Small intestine (tissue), 7 donors: ENCODE measurements around the gene THAP8. TPM values are rescaled to one million over a fixed set of nuclear protein-coding genes. Genes with fewer than 3 reads are reported as not detected.

Source experiments
- DNase-seq, 2 donors: peaks; one replicate each; pipeline versions ENCODE4 v3.0.0 to v3.0.0-alpha.2; 2013
- FAIRE-seq: peaks from 2 replicates; lab custom pipeline; 2012; peaks lifted over from hg19 to GRCh38; lab: Jason Lieb, UNC
- H3K27ac ChIP-seq, 3 donors: one replicate each; pipeline ENCODE4 v1.5.1; 2013; ENCODE audit warnings: low read length in 2 of 3, mild to moderate bottlenecking in 2 of 3, control low read depth in 1 of 3, inconsistent platforms in 1 of 3, low read depth in 1 of 3, moderate library complexity in 1 of 3
- H3K27me3 ChIP-seq, 3 donors: one replicate each; pipeline ENCODE4 v1.6.1; 2013; ENCODE audit warnings: low read length in 3 of 3, inconsistent platforms in 1 of 3; ENCODE audit not compliant: control insufficient read depth in 3 of 3, insufficient read depth in 3 of 3
- H3K36me3 ChIP-seq, 3 donors: one replicate each; pipeline ENCODE4 v1.6.1; 2013; ENCODE audit warnings: low read length in 3 of 3, inconsistent platforms in 1 of 3, low read depth in 1 of 3, mild to moderate bottlenecking in 1 of 3, moderate library complexity in 1 of 3; ENCODE audit not compliant: control insufficient read depth in 3 of 3, insufficient read depth in 2 of 3
- H3K4me1 ChIP-seq, 3 donors: one replicate each; pipeline ENCODE4 v1.6.1; 2013; ENCODE audit warnings: low read length in 2 of 3, inconsistent platforms in 1 of 3, low read depth in 1 of 3, mild to moderate bottlenecking in 1 of 3, moderate library complexity in 1 of 3; ENCODE audit not compliant: control insufficient read depth in 3 of 3, insufficient read depth in 2 of 3
- H3K4me3 ChIP-seq, 3 donors: one replicate each; pipeline ENCODE4 v1.5.1; 2013; ENCODE audit warnings: low read length in 3 of 3, control low read depth in 1 of 3, inconsistent platforms in 1 of 3, low read depth in 1 of 3, mild to moderate bottlenecking in 1 of 3, moderate library complexity in 1 of 3
- H3K9me3 ChIP-seq, 2 donors: one replicate each; pipeline ENCODE4 v1.6.1; 2013; ENCODE audit warnings: low read depth in 1 of 2, low read length in 1 of 2; ENCODE audit not compliant: control insufficient read depth in 2 of 2, insufficient read depth in 1 of 2
- WGBS, 3 donors: extraction: QIAGEN DNeasy Blood & Tissue Kit; methylation state at CpG; one replicate each; pipeline ENCODE4 v1.1.7; 2013; 5-methylcytosine and 5-hydroxymethylcytosine counted together
- polyA plus RNA-seq, 4 donors: library from polyadenylated mRNA; stranded (reverse) in 3 of 4; unstranded in 1 of 4; fragments of 200-250 nt in 3 of 4; fragments of 120-200 nt in 1 of 4; gene quantifications; one replicate each; pipeline versions ENCODE4 v1.2.1 to v1.2.3, GENCODE V29; 2013
- donor health status: healthy with polysubstance abuse.
- donor health status: control.
- donor health status: control.
- donor health status: Bipolar disorder and iron deficiency.
- donor health status: healthy.

THAP8 gene
- polyA plus RNA-seq, 4 donors, result 5.3 to 8.9 (median 6.6) TPM

GRCh38 chr19:36060430-36060829, 6.3 kb upstream of the THAP8 start:
- DNase-seq (peak; percentile 35 to 41), FAIRE-seq (no peak)
- Histone ChIP-seq H3K27ac (no peak overlapping the region), H3K4me1 (peaks cover 0 to 15% (median 0%) of the 10 kb centered on the region in 3 donors), H3K27me3 (no peaks in the 10 kb centered on the region), H3K36me3 (peaks cover 0 to 11% (median 0%) of the 10 kb centered on the region in 3 donors), H3K4me3 (no peak overlapping the region), H3K9me3 (no peaks in the 10 kb centered on the region)
- 82 to 88% (median 83%) methylated on average over 4 of the region's 4 CpGs for WGBS, 3 donors

GRCh38 chr19:36059180-36059910, 5.3 kb upstream of the THAP8 start:
- Histone ChIP-seq H3K27ac (peak overlapping the region in 1 of 3 donors; percentile 5), H3K4me1 (peaks cover 0 to 20% (median 0%) of the 10 kb centered on the region in 3 donors), H3K27me3 (no peaks in the 10 kb centered on the region), H3K9me3 (no peaks in the 10 kb centered on the region), H3K4me3 (no peak overlapping the region), H3K36me3 (peaks cover 0 to 9% (median 0%) of the 10 kb centered on the region in 3 donors)
- no peak for FAIRE-seq
- no peak for DNase-seq
- WGBS, 3 donors, result 59 to 70% (median 64%) methylated on average over 6 of the region's 6 CpGs

- DNase-seq (peak; percentile 18 to 74), FAIRE-seq (no peak)
- H3K4me1 ChIP-seq, result peaks cover 0 to 20% (median 0%) of the 10 kb centered on the region in 3 donors
- H3K4me3 ChIP-seq, result no peak overlapping the region
- no peaks in the 10 kb centered on the region for H3K27me3 ChIP-seq
- H3K27ac ChIP-seq, result peak overlapping the region in 1 of 3 donors; percentile 5
- H3K36me3 ChIP-seq, result peaks cover 0 to 9% (median 0%) of the 10 kb centered on the region in 3 donors
- no peaks in the 10 kb centered on the region for H3K9me3 ChIP-seq
- WGBS, 3 donors, result 47 to 82% (median 54%) methylated on average over 12 of the region's 12 CpGs
Observed at GRCh38 chr19:36058481-36059179, 4.5 kb upstream of the THAP8 start.

- Histone ChIP-seq H3K27me3 (no peaks in the 10 kb centered on the region), H3K36me3 (peaks cover 0 to 2% (median 0%) of the 10 kb centered on the region in 3 donors), H3K9me3 (no peaks in the 10 kb centered on the region), H3K27ac (peak within 1 kb of the TSS; percentile 88 to 96 (median 88)), H3K4me1 (peaks cover 0 to 20% (median 0%) of the 10 kb centered on the region in 3 donors), H3K4me3 (peak within 1 kb of the TSS; percentile 37 to 80 (median 63))
- DNase-seq (peak; percentile 55 to 93), FAIRE-seq (no peak)
- 0 to 1% (median 0%) methylated on average over 54 to 76 of the region's 76 CpGs for WGBS, 3 donors
Observed at GRCh38 chr19:36054733-36055686, 925 bp upstream of the THAP8 start, which contains the start of gene WDR62. Gene WDR62, plus strand, starts transcription at chr19:36054897. Its CDS starts 75 bp downstream, at chr19:36054972.

- FAIRE-seq (no peak), DNase-seq (no peak)
- WGBS, 3 donors, result 90 to 95% (median 94%) methylated on average over 4 of the region's 4 CpGs
- Histone ChIP-seq H3K27me3 (no peaks in the 10 kb centered on the region), H3K4me3 (no peak overlapping the region), H3K36me3 (no peaks in the 10 kb centered on the region), H3K27ac (no peak overlapping the region), H3K4me1 (peaks cover 0 to 6% (median 0%) of the 10 kb centered on the region in 3 donors), H3K9me3 (no peaks in the 10 kb centered on the region)
Observed at GRCh38 chr19:36051637-36052036, 2.4 kb downstream of the THAP8 start.

GRCh38 chr19:36051236-36051635, 2.8 kb downstream of the THAP8 start:
- WGBS, 3 donors, result 47 to 85% (median 53%) methylated on average over 3 of the region's 3 CpGs

GRCh38 chr19:36049080-36049698, 4.9 kb downstream of the THAP8 start:
- FAIRE-seq (no peak), DNase-seq (no peak)
- H3K36me3 ChIP-seq, result no peaks in the 10 kb centered on the region
- no peak overlapping the region for H3K4me3 ChIP-seq
- no peaks in the 10 kb centered on the region for H3K27me3 ChIP-seq
- no peaks in the 10 kb centered on the region for H3K4me1 ChIP-seq
- H3K27ac ChIP-seq, result no peak overlapping the region
- no peaks in the 10 kb centered on the region for H3K9me3 ChIP-seq
- 93 to 96% (median 94%) methylated on average over 4 of the region's 4 CpGs for WGBS, 3 donors

More at GRCh38 chr19:36051236-36051635, 2.8 kb downstream of the THAP8 start:
- peak in 1 of 2 donors; percentile 48 for DNase-seq
- no peak overlapping the region for H3K4me3 ChIP-seq
- FAIRE-seq, result no peak
- H3K27me3 ChIP-seq, result no peaks in the 10 kb centered on the region
- no peak overlapping the region for H3K27ac ChIP-seq
- H3K4me1 ChIP-seq, result peaks cover 0 to 6% (median 0%) of the 10 kb centered on the region in 3 donors
- H3K9me3 ChIP-seq, result no peaks in the 10 kb centered on the region
- H3K36me3 ChIP-seq, result no peaks in the 10 kb centered on the region
